OCI-LY7 (cell line): ENCODE results near the gene SYNGR3. TPM values are rescaled to one million over a fixed set of nuclear protein-coding genes. Genes with fewer than 3 reads are reported as not detected.
A peak's percentile ranks its signal among the peaks of the same experiment; 100 is the strongest.

Experiments used
- BruUV-seq: library from RNA; stranded (reverse); fragments of 400-500 nt; replicated peaks from 2 replicates; lab custom pipeline; 2021; lab: Mats Ljungman, UMichigan
- CTCF ChIA-PET: fragments of 300-600 bp; sonication (Branson Sonifier 250); formaldehyde crosslinking; loops from one replicate; lab custom pipeline; 2022; ENCODE audit warnings: antibody characterized with exemption; ENCODE audit not compliant: unreplicated experiment; lab: Charles Lee
- POLR2A ChIA-PET: fragments of 300-600 bp; sonication (Branson Sonifier 250); formaldehyde crosslinking; loops from one replicate; lab custom pipeline; 2022; ENCODE audit warnings: antibody characterized with exemption; lab: Charles Lee
- DNase-seq: peaks from one replicate; pipeline ENCODE4 v3.0.0-alpha.2; 2015; ENCODE audit warnings: low spot score
- H2AFZ ChIP-seq: fragments of 200-600 bp; sonication (generic), shearing (Covaris generic); 2 replicates; pipeline ENCODE4 v1.6.1; 2014; ENCODE audit warnings: mild to moderate bottlenecking, antibody characterized with exemption, low read length, moderate library complexity
- H3K27ac ChIP-seq: fragments of 200-600 bp; sonication (generic); 2 replicates; pipeline ENCODE4 v1.5.1; 2014; ENCODE audit warnings: mixed run types, low read depth, mild to moderate bottlenecking, moderate library complexity, low read length, inconsistent platforms; ENCODE audit not compliant: poor library complexity, severe bottlenecking
- H3K36me3 ChIP-seq: fragments of 200-600 bp; sonication (generic); 2 replicates; pipeline ENCODE4 v1.6.1; 2014; ENCODE audit warnings: mild to moderate bottlenecking, antibody characterized with exemption, low read length, moderate library complexity, mixed read lengths; ENCODE audit not compliant: insufficient read depth
- H3K4me1 ChIP-seq: fragments of 200-600 bp; sonication (generic); 2 replicates; pipeline ENCODE4 v1.5.1; 2014; ENCODE audit warnings: mild to moderate bottlenecking, low read length; ENCODE audit not compliant: insufficient read depth, poor library complexity, severe bottlenecking
- H3K4me2 ChIP-seq: fragments of 200-600 bp; sonication (generic); 2 replicates; pipeline ENCODE4 v1.6.1; 2014; ENCODE audit warnings: mild to moderate bottlenecking, low read length
- H3K4me3 ChIP-seq: fragments of 200-600 bp; sonication (generic); 2 replicates; pipeline ENCODE4 v1.5.1; 2014; ENCODE audit warnings: mild to moderate bottlenecking, low read depth, low read length; ENCODE audit not compliant: poor library complexity, severe bottlenecking
- H3K79me2 ChIP-seq: fragments of 200-600 bp; sonication (generic); 2 replicates; pipeline ENCODE4 v1.6.1; 2016; ENCODE audit warnings: low read depth, mild to moderate bottlenecking, low read length, moderate library complexity, mixed read lengths; ENCODE audit not compliant: insufficient read depth
- H3K9me2 ChIP-seq: fragments of 200-600 bp; sonication (generic); 2 replicates; pipeline ENCODE4 v1.6.1; 2016; ENCODE audit warnings: mild to moderate bottlenecking, low read length, mixed read lengths; ENCODE audit not compliant: insufficient read depth
- H3K9me3 ChIP-seq: fragments of 200-600 bp; sonication (generic); 2 replicates; pipeline ENCODE4 v1.6.1; 2014; ENCODE audit warnings: mild to moderate bottlenecking, mixed run types, low read length, mixed read lengths
- H4K20me1 ChIP-seq: fragments of 200-600 bp; sonication (generic); 2 replicates; pipeline ENCODE4 v1.6.1; 2014; ENCODE audit warnings: mild to moderate bottlenecking, antibody characterized with exemption, low read length, moderate library complexity, mixed read lengths; ENCODE audit not compliant: insufficient read depth
- EZH2phosphoT487 ChIP-seq: fragments of 200-600 bp; sonication (generic); IDR thresholded peaks from 2 replicates; pipeline ENCODE4 v1.6.1; 2018; ENCODE audit warnings: low read depth, borderline replicate concordance, mild to moderate bottlenecking, mixed run types, antibody characterized with exemption, low read length, moderate library complexity, mixed read lengths
- intact Hi-C: fragments of 100-400 bp; cut with micrococcal nuclease; formaldehyde crosslinking; loops from one replicate; pipeline ENCODE4 v1.10.0; 2022; ENCODE audit not compliant: unreplicated experiment
- total RNA-seq, 2 experiments: library from RNA; depleted of rRNA in 1 of 2; stranded (reverse); fragments of >200 nt in 1 of 2; shearing (Covaris generic) in 1 of 2; gene quantifications; 2 replicates each; pipeline ENCODE4 v1.2.3, GENCODE V29; 2014 to 2022
- TF ChIP-seq, protein P1 (sequence below): fragments of 200-600 bp; sonication (generic); conservative IDR thresholded peaks from 2 replicates; pipeline ENCODE4 v1.5.1; 2014; ENCODE audit warnings: mild to moderate bottlenecking, antibody characterized with exemption, low read length, moderate library complexity, mixed read lengths

Gene SYNGR3
- total RNA-seq, 2 experiments from 2014 or later = 10.3 to 11.1 TPM

DNA sequence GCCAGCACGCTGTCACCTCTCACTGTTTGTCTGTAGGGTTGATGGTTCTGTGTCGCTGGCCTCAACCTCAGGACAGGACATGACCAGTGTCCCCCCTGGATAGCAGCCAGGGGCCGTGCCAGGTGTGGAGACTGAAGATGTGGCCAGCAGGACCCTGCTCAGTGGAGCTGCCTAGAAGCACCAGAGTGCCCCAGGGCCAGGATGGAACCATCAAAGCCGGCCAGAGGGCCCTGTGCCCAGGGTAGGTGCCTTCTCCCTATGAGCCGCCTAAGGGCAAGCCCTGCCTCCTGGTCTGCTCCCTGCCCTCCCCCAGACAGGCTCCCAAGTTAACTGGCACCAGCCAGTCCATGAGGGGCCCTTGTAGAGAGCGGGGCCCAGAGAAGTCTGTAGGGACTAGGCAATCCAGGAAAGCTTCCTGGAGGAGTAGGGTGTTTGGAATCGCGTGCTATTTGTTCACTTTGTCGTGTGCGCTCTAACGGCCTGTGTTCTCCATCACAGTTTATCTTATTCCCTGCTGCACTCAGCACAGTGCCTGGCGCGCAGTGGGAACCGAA is 31.0 kb upstream of the SYNGR3 start:
- TF ChIP-seq, protein P1, sequence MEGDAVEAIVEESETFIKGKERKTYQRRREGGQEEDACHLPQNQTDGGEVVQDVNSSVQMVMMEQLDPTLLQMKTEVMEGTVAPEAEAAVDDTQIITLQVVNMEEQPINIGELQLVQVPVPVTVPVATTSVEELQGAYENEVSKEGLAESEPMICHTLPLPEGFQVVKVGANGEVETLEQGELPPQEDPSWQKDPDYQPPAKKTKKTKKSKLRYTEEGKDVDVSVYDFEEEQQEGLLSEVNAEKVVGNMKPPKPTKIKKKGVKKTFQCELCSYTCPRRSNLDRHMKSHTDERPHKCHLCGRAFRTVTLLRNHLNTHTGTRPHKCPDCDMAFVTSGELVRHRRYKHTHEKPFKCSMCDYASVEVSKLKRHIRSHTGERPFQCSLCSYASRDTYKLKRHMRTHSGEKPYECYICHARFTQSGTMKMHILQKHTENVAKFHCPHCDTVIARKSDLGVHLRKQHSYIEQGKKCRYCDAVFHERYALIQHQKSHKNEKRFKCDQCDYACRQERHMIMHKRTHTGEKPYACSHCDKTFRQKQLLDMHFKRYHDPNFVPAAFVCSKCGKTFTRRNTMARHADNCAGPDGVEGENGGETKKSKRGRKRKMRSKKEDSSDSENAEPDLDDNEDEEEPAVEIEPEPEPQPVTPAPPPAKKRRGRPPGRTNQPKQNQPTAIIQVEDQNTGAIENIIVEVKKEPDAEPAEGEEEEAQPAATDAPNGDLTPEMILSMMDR = no peak
- TF ChIP-seq EZH2phosphoT487 = no peak
- DNase-seq = no peak
- H3K27ac ChIP-seq = no peak overlapping the region
- no peaks in the 10 kb centered on the region for H3K9me2 ChIP-seq
- CTCF ChIA-PET = no interaction called here
- BruUV-seq = no TSS peak
- H2AFZ ChIP-seq = peak overlapping the region; percentile 77; the same call in 1 of the 2 replicates
- H3K36me3 ChIP-seq = peaks cover 34% of the 10 kb centered on the region
- H4K20me1 ChIP-seq = peaks cover 11% of the 10 kb centered on the region
- peaks cover 34% of the 10 kb centered on the region for H3K79me2 ChIP-seq
- H3K9me3 ChIP-seq = no peaks in the 10 kb centered on the region
- intact Hi-C loops = no loop called here
- POLR2A ChIA-PET = no interaction called here
- H3K4me3 ChIP-seq = peak overlapping the region; percentile 82
- H3K4me1 ChIP-seq = peaks cover 31% of the 10 kb centered on the region
- peak overlapping the region; percentile 58; the same call in 1 of the 2 replicates for H3K4me2 ChIP-seq

- TF ChIP-seq, protein P1 = peak; percentile 86
- TF ChIP-seq EZH2phosphoT487 = no peak
- Histone ChIP-seq H3K4me1 (peaks cover 31% of the 10 kb centered on the region), H3K4me2 (peak within 1 kb of the TSS; percentile 96), H3K36me3 (peaks cover 41% of the 10 kb centered on the region), H3K9me3 (no peaks in the 10 kb centered on the region), H3K27ac (peak within 1 kb of the TSS; percentile 80), H3K4me3 (peak within 1 kb of the TSS; percentile 82), H3K79me2 (peaks cover 41% of the 10 kb centered on the region), H3K9me2 (no peaks in the 10 kb centered on the region), H2AFZ (peak within 1 kb of the TSS; percentile 77; the same call in 1 of the 2 replicates), H4K20me1 (peaks cover 14% of the 10 kb centered on the region)
- DNase-seq = peak; percentile 93
- ChIA-PET POLR2A (no interaction called here), CTCF (no interaction called here)
- intact Hi-C loops = no loop called here
- no TSS peak for BruUV-seq
Observed at GRCh38 chr16:1959269-1960039, 30.3 kb upstream of the SYNGR3 start, which contains the start of gene NDUFB10. Gene NDUFB10 (plus strand): TSS chr16:1959538. CDS start chr16:1959625, 87 bp downstream.
